CD4-positive, alpha-beta T cell treated with Interleukin-6 for 4 hours (primary cell): ENCODE results near the gene NEK3.
"Not testable (repeated sequence)": the region's sequence is repeated elsewhere in the genome, so short reads cannot be mapped to it uniquely, and the experiment has no call there.

Source experiments
- DNase-seq: peaks from one replicate; pipeline ENCODE4 v3.0.0-alpha.2; 2020; ENCODE audit warnings: mixed read lengths

The NEK3 gene

GRCh38 chr13:52169839-52170238 is 10.4 kb upstream of the NEK3 start:
- no peak for DNase-seq

- DNase-seq: no peak
Measured at GRCh38 chr13:52165411-52165810, 6.0 kb upstream of the NEK3 start.

DNA sequence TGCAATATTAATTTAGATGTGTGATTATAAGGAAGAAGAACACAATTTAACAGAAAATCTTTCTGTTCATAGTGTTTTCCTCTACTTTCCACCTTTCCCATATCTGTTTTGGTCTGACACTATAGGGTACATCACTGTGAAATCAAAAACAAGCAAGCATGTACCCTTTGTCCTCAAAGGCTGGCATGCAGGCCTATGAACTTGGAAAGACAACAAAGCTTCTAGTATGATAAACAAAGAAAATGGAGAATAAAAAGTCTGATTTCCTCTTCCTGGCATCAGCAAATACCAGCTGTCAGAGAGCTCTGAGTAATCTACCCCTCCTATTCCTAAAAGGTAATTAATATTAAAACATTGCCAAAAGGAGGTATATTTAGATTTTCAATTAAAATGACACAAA is 5.6 kb upstream of the NEK3 start:
- DNase-seq: no peak

- not testable (repeated sequence) for DNase-seq
Measured at GRCh38 chr13:52163878-52164277, 4.5 kb upstream of the NEK3 start.

- no peak for DNase-seq
Measured at GRCh38 chr13:52162279-52163101, 3.1 kb upstream of the NEK3 start.

- DNase-seq: no peak
Measured at GRCh38 chr13:52161181-52161646, 1.8 kb upstream of the NEK3 start.

DNA sequence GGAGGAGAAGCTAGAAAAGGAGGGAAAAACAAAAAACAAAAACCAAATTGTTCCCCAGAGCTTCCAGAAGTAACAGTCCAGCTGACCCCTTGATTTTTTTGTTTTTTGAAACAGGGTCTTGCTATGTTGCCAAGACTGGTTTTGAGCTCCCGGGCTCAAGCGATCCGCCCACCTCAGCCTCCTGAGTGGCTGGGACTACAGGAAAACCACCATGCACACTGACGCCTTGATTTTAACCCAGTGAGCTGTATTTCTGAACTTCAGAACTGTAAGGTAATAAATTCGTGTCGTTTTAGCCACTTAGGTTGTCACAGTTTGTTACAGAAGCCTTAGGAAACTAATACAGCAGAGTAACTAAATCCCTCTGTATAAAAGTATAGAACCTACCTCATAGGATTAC is 1.1 kb upstream of the NEK3 start:
- DNase-seq: peak; percentile 34

DNA sequence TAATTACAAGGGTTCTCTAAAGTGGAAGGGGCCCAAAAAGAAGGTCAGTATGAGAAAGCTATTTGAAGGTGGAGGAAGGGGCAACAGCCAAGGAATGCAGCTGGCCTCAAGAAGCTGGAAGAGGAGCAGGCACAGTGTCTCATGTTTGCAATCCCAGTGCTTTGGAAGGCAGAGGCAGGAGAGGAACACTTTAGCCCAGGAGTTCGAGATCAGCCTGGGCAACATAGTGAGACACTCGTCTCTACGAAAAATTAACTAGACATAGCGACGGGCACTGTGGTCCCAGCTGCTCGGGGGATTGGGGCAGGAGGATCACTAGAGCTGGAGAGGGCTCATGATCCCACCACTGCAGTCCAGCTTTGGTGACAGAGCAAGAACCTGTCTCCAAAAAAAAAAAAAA is 656 bp upstream of the NEK3 start:
- DNase-seq: no peak

GRCh38 chr13:52158629-52159158 is 703 bp downstream of the NEK3 start:
- DNase-seq: no peak

GRCh38 chr13:52156724-52157261 is 2.6 kb downstream of the NEK3 start:
- no peak for DNase-seq

GRCh38 chr13:52155177-52155576 is 4.2 kb downstream of the NEK3 start:
- DNase-seq: no peak

- DNase-seq: no peak
Measured at GRCh38 chr13:52147225-52147624, 12.2 kb downstream of the NEK3 start.

GRCh38 chr13:52141299-52141698 is 18.1 kb downstream of the NEK3 start:
- DNase-seq: no peak

DNA sequence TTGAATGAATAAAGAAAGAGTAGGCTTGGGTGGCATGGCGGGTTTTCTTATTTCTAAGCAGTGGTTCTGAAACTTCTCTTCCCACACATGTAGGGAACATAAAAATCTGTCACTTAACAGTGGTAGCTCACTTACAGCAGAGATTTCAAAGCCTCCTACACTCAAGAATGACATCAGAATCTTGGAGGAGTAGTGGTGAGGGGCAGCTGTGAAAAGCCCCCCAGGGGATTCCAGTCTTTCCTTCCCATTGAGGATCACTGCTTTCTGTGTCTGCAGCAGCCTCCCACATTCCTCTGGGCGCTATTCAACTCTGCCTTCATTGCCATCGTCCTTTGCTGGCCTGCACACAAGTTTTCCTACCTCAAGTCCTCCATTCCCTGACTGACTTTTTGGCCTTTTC is 21.9 kb downstream of the NEK3 start:
- no peak for DNase-seq

- no peak for DNase-seq
Measured at GRCh38 chr13:52136763-52137162, 22.6 kb downstream of the NEK3 start.

DNA sequence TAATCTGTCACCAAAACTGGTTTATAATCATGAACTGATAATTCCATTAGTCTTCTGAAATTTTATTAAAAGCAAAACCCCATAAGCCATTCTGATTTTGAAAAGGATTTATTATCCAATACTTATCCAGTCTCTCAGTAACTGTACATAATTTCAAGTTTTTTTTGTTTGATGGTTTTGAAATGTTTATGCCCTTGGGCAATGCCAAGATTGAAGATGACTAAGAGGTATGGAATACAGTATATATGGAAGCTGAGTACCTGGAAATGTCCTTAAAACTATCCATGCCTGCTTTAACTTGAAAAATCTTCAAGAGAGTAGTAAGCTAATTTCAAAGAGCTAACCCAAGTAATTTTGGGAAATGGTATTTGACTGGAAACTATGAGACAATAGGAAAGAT is 28.8 kb downstream of the NEK3 start:
- no peak for DNase-seq

- DNase-seq: peak; percentile 65
Measured at GRCh38 chr13:52128714-52129700, 30.4 kb downstream of the NEK3 start, which contains the start of gene NEK5. Gene NEK5, minus strand, starts transcription at chr13:52129073. Its CDS starts 1,591 bp downstream, at chr13:52127482.

DNA sequence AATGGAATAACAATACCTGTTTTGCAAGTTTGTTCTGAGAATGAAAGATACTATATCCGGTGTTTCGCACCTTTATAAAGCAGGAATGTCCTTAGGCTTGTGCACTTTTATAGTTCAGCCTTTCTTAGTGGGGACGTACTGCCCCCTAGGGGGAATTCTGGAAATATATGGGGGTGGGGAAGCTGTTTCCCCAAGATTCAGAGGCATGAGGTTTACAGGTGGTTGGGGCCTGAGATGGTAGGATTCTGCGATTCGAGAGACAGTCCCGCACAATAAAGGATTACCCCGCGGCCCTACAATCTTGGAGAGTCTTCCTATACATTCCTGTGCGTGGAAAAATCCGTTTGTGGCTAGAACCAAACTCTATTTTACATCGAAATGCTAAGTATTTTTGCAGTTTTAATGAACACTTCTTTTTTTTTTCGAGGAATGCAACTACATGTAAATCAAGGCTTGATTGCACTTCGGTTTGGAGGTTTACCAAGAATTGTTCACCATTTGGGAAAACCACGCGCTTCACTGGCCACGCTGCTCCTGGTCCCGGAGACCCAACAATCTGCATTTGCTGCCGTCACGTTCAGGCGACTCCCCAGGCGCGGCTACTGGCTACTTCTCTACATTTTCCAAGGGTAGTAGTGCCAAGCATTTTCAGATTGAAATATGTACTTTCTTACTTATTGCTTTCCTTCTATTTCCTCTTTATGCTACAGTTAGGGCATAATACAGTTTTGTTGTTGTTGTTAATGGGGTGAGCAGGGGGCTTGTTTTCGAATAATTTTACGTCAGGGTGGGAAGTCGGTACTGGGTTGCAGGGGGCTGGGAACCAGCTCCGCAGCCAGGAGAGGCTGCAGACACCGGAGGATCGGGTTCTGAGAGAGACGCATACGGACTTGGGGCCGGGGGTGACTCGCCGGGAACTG is 31.4 kb downstream of the NEK3 start:
- peak; percentile 70 for DNase-seq

DNA sequence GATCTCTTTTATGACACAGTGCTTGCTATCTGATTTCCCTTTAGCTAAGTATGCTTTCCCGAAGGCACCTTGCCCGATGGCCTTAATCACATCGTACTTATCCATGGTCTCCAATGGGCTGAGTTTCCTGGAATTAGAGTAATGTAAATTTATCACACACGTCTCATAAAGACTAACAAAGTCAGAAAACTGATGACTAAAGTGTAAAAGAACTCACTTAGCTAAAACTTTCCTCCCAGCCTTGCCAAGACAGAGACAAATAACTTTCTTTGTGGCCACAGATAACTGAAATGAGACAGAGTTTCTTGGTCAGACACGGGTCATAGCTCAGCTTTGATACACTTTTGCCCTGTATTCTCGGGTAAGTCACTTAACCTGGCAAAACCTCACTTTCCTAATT is 32.0 kb downstream of the NEK3 start:
- DNase-seq: no peak

GRCh38 chr13:52125547-52125946 is 33.9 kb downstream of the NEK3 start:
- DNase-seq: no peak

DNA sequence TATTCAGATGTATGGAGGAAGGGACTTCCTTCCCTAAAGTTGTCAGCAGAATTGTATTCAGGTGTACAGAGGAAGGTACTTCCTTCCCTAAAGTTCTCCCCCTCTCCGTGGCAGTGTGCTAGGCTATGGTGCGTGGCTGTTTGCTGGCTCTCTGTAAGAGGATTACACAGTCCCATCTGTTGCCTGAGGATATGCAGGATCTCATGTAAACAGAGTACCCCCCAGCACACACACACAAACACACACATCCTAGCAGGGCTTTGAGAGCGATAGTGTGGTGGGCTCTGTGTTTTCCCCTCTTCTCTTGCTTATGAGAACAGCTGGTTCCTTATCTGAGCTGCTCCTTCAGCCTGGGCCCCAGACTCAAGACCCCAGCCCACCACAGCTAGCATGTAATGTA is 40.8 kb downstream of the NEK3 start:
- no peak for DNase-seq

DNA sequence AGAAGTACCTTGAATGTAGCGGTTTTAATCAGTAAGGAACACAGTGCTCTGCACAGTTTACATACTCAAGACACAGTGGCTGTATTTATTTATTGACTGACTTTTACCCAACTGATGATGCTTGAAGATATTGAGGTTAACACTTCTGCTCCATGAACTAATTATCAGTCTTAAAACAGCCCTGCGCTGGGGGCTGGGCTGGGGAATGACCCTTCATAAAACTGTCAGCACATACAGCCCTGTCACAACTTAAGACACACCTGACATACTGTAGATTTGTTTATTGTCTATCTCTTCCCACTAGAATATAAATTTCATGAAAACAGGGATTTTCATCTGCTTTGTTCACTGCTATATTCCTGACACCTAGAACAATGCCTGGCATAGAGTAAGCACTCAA is 41.3 kb downstream of the NEK3 start:
- no peak for DNase-seq
